Stimulated activated CD4-positive, alpha-beta T cell treated with anti-CD3 and anti-CD28 coated beads, Interleukin-15, amount 100 ng/mL, for 1 hour (primary cell): ENCODE measurements around the gene OPN3.

ENCODE experiments used
- DNase-seq, 2 donors: peaks; one replicate each; pipeline ENCODE4 v3.0.0-alpha.2; 2020; ENCODE audit warnings: low read depth in 1 of 2, low spot score in 1 of 2

Gene OPN3

DNA sequence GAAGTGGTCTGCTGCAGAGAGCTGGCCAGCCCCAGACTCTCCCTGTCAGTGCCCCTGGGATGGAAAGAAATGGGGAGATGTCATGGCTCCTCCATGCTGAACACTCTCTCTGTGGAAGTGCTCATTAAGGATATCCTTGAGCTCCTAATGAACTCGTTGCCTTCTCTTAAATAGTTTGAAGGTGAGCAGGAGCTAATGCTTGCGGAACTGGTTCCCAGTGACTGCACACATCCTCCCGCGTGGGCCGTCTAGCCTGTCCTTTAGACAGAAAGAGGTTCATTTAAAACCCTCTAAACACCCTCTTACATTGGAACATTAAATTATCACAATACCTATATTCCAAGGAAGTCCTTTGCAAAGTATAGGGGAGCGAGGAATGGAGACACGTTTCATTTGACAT, 6.0 kb upstream of the OPN3 start:
- DNase-seq, result no peak

DNA sequence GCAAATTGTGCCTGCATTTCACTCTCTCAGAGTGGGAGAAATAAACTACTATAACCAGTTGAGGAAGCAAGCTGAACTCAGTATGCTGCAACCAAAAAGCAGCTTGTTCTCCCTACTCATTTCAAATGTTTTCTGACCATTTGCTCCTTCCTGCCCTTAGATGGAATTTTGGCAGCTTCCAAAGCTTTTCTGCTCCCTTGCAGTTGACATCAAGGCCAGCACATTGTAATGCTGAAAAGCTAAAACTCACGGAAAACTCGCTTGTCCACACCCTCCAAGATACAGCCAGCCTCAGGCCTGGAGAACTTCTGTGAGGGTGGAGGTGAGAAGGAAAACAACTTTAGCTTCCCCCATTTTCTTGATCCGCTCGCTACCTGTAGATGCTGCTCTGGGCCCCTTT, 5.0 kb upstream of the OPN3 start:
- no peak for DNase-seq

DNA sequence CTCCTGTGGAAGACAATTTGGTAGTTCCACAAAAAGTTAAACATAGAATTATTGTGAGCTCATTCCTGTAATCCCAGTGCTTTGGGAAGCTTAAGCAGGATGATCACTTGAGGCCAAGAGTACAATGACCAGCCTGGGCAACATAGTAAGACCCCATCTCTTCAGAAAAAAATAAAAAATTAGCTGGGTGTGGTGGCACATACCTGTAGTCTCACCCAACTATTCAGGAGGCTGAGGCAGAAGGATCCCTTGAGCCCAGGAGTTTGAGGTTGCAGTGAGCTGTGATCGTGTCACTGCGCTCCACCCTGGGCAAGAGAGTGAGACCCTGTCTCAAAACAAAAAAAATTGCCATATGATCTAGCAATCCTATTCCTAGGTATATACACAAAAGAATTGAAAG, 4.1 kb upstream of the OPN3 start:
- DNase-seq, result no peak

DNA sequence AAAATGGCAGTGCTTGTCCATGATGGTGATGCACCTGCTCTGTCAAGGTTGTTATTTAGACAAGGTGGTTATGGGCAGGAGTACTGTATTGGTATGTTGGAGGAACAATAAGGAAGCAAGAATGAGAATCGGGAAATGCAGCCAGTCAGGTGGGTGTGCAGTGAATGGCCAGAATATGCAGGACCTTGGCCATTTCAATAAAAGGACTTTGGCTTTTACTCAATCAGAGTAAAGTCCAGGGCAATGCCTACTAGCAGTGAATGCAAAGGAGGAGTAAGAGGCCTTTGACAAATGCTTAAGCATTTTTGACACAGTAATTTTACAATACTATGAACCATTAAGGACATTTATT, 2.4 kb upstream of the OPN3 start:
- DNase-seq, result no peak

DNA sequence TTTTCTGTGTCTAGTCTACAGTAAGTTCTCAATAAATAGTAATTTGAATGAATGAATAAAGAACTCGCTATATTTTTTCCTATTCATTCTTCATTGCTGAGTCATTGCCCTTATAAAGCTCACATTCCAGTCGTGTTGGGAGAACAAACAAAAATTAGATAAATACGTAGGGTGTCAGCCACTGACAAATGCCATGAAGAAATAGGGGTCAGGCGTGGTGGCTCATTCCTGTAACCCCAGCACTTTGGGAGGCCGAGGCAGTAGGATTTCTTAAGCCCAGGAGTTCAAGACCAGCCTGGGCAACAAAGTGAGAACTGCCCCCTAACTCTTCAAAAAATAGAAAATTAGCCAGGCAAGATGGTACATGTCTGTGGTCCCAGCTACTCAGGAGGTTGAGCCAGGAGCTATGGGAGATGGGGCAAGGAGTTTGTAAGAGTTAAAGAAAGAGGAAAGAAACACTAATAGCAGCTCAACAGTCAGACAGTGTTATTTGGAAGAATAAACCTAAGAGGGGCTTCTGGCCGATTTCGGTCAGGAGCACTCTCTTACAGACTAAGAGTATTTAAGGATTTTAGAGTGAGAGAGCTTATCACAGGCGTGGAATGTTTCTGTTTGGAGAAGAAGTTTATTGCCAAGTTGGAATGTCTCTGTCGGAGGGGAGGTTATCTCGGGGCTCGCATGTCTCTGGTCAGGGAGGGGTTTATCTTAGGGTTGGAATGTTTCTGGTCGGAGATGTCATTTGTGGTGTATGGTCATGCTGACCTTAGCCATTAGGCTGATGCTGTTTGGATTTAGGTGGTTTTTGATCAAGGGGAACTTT, 1.8 kb upstream of the OPN3 start:
- DNase-seq, result no peak

DNA sequence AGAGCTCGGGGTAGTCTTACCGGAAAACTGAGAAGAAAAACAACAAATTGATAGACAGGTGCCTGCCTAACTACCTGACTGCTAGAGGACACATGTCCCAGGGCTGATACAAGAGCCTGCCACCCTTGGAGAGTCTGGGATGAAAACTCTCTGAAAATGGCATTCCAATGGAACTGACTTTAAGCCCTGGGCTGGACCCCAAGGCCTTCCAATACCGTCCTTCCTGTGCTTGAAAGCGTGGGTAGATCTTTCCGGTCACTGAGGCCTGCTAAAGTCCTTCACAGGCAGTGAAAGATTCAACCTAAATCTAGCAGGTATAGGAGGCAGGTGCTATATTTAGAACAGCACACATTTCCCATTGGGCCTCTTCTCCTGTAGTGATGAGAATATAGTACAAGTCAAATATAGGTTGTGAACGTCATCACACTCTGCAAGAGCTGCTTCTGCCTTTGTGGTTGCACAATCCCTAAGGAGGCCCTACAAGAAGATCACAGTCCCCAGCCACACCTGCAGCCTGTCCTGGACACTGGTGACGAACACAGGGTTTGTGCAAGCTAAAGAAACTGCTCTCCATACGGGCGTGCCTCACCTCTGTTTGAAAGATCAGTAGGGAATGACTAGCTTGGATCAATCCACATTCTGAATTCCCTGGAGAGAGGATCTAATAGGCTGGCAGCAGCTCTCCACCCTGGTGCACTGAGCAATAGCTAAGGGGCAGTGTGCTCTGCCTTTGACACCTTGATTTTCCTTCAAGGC, 876 bp upstream of the OPN3 start:
- no peak for DNase-seq

DNA sequence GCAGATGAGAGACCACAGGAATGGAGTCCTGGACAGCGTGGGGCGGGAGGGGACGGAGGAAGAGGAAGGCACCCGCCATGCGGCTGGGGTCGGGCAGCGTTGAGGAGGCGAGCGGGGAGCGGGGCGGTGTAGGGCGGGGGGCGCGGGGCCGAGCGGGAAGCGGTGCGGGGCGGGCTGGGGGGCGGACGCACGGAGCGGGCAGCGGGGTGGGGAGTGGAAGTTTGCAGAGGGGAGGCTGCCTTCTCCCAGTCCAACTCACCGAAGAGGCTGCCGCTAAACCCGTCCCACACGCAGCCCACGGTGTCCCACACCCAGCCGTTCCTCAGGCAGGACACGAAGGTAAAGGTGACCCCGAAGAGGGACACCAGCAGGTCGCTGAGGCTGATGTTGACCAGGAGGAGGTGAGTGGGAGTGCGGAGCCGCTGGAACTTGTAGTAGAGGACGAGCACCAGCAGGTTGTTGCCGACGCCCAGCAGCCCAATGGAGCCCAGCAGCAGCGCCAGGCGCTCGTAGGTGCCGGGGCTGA, 483 bp downstream of the OPN3 start:
- peak in 1 of 2 donors; percentile 18 for DNase-seq

DNA sequence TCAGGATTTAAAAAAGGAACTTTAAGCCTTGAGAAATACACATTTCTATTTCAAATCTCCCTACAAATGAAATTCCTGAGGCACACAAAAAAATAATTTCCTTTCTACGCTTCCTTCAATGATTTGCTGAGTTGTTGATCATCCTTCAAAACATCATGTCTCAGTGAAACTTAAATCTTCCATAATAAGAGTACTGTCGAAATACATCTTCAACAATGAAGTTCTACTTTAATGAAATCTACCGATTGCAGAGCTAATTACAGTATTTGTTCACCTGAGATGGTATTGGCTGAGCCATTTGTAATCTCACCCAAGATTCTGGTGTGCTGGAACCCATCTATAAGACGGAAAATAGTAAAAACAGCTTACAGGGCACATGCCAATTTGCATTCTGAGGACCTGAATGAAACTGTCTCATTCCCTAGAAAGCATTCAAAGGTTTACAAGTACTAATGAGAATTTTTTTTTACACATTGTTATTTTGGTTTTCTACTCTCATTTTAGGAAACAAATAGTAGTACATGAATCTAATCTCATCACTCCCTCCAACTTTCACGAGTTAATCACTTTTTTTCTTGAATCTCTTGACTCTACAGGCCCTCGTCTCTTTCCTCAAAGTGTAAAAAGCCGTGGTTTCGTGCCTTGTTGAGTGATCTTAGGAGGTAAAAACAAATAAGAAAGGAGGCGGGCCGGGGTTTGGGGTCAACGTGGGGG, 1.1 kb downstream of the OPN3 start:
- DNase-seq, result no peak

DNA sequence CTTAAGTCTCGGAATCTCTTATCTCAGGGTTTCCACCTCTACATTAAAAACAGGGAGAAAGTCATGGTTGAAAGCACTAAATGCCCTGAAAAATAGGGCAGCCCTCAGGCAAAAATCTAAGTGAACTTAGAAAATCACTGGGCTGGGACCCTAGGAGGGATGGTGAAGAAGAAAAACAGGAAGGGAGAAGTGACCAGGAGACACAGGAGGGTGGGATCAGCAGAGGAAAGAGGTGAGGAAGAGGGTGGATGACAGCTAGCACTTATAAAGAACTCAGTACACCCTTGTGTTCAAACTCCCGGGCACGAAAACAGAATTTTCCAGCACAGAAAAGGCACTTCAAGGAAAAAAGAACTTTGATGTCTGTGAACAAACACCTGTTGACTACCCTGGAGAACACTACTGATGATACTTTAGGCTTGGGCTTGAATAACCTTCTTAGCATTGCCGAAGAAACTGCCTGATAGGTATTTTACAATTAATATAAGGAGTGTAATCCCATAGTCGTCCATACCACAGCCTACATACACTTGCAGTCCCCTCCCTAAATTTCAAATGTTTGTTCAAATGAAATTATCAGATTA, 2.0 kb downstream of the OPN3 start:
- DNase-seq, result no peak

DNA sequence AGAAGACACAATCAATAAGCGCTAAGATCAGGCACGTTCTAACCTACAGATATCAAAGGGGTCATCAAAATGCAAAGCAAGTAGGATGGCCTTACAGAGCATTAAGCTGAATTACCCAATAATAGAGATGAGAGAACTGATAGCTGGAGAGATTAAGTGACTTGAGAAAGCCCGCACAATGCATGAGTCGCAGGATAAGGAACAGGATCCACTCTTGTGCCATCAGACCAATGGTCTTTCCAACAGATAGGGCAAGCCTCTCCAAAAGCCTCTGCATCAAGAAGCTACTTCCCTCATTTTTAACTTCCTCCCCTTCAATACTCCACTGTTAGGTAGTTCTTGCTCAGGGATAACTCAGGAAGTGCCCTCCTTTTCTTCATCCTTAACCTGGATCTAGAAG, 2.6 kb downstream of the OPN3 start:
- no peak for DNase-seq

DNA sequence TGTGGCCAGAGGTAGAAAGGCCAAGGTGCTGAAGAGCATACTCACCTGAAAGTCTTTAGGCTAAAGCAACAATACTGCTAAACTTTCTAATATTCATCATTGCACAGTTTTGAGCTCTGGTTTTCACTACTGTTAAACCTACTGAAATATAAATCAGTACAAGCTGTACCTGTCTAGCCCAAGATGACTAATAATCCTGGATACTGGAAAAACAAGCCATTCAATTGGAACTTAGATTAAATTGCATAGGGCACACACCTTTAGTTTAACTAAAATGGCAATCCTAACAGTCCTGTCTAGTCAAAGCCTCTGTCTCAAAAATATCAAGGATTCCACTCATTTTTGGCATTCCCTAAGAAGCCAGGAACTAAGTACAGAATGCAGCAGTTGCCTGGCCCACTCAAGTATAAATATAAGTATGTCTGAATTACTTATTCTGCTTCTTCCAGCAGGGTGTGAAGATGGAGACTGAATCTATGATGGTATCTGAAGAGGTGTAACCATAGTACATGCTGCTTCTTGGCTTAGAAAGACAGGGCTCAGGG, 3.1 kb downstream of the OPN3 start:
- no peak for DNase-seq

DNA sequence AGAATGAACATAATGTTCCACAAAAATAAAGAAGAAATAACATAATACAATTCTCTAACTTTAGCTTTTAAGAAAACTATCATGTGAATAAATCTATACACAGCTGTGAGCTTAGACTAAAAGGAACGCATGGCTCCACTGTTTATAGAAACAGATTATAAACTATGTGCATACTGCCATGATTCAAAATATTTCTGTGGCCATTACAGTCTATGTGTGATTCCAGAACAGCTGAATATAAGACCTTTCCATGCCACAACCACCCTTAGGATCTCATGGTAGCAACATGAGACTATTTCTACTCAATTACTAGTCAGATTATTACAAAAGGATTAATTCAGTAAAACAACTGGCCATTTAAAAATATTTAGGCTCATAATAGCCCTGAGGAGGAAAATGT, 3.9 kb downstream of the OPN3 start:
- DNase-seq, result no peak

DNA sequence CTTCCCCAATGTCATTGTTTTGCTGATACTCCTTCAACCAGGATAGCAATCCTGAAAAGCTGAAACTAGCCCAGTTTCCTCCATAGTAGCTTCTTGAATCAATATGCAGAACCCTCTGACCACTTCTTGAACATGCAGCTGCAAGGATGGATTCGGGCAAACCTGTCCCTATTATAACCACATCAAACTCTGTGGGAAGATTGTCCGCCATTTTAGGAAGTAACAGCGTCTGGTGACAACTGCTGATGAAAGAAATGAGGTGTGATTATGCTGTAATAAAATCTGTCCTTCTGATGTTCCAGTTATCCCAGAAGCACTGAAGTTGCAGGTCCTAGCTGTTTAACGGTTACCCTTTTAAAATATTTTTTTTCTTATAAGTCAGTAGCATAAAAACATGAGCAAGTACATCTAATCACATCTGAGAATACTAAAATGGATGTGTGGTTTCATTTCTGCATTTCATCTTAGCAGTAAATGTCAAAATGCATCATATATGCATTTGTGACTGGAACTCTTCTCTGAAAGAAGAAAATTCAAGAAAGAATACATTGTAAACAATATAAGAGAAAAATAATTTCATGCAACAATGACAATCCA, 4.5 kb downstream of the OPN3 start:
- no peak for DNase-seq

DNA sequence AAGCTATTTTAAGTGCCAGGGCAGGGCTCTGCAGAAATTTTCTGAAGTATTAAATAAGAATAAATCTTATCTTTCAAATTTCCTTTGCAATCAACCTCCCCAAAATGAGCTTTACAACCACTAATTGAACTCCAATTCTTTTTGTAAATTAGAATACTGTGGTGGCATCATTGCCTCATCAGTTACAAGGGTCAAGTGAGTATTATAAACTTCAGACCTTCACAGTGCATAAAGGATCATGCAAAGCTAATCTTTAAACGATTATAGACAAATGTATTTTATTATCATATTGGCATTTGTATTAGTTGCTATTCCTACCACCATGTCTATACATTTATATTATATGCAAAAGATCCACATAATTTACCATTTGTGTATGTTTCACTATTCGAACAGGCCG, 7.2 kb downstream of the OPN3 start:
- no peak for DNase-seq

DNA sequence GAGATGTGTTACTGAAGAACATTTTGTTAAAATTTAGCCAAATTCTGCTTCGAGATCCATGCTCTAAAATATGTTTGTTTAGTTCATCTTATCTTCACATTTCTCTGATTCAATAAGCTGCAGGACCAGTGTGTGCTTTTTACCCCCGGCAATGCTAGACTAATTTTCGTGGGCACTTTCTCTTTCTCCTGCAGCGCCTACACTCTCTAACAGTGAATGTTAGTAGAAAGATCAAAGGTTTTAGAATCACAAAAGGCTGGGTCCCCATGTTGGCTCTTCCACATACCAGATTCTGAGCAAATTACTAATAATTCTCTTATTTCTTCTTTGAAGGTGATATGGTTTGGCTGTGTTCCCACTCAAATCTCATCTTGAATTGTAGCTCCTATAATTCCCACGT, 8.5 kb downstream of the OPN3 start:
- DNase-seq, result no peak

DNA sequence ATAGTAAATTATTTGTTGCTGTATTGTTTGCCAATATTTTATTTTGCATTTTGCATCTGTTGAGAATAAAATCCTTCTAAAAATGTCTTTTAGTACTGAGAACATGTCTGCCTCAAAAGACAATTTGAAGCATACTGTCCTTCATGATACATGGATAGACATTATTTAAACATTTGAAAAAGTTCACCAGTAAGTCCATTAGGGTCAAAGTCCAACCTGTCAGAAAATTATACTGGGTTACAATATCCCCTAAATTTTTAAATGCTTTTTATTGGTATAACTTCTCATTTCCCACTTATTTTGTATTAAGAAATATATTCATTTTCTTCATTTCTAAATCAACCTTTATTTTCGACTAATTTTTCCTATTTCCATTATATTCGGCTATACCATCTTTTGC, 9.3 kb downstream of the OPN3 start:
- DNase-seq, result no peak

DNA sequence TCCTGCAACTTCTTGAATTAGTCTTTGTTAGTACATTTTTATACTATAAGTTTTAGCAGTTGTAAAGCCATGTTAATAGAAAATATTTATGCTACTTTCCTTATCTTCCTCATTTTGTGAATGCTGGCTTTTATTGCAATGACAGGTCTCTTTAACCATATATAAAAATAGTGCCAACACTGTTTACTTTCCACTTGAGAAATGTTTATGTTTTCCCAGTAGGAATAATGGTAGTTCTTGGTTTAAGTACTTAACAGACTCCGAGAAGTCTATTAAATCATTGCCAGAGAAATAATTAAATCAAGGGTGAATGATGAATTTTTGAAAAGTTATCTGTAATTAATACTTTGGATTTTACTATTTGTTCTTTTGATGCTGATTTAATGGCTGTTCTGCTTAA, 9.7 kb downstream of the OPN3 start:
- DNase-seq, result no peak

DNA sequence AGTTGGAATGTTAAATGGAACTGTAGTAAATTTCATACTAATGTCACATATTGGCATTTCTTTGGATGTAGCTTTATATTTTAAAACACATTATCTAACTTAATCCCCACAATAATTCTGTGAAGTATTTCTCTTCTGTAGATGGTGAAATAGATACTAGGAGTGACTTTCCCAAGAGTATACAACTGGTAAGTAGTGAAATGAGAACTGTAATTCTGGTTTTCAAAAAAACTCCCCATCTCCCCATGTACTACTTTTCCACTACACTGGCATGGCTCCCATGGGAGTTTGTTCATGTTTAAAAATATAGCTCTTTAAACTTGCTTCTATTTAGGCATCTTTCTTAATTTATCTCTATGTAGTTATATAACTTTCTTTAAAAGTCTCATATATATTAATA, 10.2 kb downstream of the OPN3 start:
- no peak for DNase-seq

DNA sequence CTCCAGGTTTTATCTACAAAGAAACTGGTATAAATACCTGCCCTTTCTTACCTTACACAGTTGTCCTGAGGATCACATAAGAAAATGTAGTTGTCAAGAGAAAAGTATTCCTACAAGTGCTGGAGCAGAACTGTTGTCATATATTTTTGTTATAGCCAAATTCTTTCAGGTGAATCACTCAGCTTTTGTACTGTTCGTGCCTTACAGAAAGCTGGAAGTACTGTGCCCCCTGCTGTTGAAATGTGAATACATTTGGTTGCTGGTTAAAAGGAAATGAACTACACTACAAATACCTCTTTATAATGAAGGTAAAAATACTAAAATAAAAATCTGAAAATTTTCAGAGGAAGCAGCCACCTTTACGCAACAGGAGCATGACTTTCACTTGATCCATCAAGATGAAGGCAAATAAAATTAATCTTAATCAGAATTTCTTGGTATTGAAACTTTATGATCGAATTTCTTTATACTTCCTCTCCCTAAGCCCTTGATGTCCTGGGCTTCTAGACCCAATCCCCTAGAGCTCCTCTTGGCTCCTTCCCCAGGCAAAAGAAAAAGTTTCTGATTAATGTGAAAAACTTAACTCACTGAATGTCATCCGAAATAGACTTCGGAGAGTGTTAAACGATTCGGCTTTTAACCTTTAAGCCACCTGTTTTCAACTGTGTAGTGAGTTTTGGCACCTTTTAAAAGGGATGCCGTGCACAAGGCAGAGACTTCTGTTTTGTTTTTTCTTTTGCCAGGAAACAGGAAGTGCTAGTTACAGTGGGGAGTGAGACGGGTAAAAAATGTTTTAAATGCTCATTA, 12.5 kb downstream of the OPN3 start:
- DNase-seq, result no peak

DNA sequence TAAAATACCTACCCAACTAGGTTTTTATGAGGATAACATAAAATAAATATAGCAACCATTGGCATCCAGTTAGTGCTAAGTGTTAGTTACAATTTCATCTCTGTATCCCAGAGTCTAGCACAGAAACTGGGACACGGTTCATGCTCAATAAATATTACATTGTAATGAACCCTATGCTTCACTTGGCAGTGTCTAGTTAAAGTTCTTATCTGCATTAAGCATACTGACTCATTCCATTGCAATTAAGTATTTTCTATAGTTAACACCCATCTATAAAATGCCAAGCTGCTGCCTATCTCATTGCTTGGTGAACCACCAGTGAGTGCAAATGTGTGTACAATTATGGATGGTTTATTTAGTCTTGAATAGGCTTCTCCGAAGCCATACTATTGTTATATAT, 15.2 kb downstream of the OPN3 start:
- DNase-seq, result no peak
